IPS-11a (cell line): Measurements from ENCODE around the gene TOR4A.
A peak's percentile ranks its signal among the peaks of the same experiment; 100 is the strongest.
"Not testable (repeated sequence)": the region's sequence is repeated elsewhere in the genome, so short reads cannot be mapped to it uniquely, and the experiment has no call there.

Experiments used
- H3K4me3 ChIP-seq: one replicate; pipeline ENCODE4 v1.5.1; 2013; ENCODE audit warnings: low read depth, low read length, control low read depth

TOR4A gene

DNA sequence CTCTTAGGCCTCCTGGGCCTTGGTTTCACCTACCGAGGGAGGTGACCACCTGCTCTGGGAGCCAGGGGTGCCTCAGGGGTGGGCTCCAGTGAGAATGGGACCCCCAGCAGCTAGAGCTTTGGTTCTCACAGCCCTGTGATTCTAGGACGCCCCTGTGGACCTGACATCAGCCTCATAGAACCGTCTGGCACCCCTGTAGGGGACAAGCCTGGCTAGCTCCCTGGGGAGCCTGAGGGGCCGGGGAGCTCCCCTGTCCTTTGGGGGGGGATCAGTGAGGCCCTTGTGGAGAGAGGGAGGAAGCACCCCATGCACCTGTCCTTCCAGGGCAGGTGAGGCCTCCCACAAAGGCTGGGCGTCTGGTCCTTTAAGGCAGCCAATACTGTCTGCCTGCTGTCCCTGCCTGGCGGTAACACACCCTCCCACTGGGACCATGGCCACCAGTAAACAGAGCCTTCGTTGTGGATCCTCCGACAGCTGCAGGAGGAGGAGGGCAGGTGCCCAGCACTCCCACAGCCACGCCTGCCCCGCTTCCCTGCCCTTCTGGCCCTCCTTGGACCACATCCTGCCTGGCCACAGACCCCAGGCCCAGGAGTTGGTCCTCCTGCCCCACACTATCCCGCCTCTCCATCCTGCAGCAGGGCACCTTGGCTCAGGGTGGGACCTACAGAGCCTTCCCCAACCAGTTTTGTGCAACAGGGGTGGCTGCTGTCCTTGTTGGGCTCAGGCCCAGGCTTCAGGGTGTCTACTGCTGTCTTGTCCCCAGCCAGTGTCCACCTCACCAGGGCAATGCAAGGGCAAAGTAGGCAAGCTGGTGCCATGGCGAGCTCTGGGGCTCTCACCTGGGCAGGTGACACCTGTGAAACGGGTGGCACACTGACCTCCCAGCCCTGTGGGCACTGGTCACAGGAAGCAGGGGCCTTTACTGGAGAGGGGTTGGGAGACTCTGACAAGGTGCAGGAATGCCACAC is 39.5 kb upstream of the TOR4A start:
- no peak overlapping the region for H3K4me3 ChIP-seq

GRCh38 chr9:137239541-137240200 is 37.9 kb upstream of the TOR4A start:
- peak overlapping the region; percentile 69 for H3K4me3 ChIP-seq

GRCh38 chr9:137240318-137240840 is 37.1 kb upstream of the TOR4A start:
- H3K4me3 ChIP-seq: peak overlapping the region; percentile 69

DNA sequence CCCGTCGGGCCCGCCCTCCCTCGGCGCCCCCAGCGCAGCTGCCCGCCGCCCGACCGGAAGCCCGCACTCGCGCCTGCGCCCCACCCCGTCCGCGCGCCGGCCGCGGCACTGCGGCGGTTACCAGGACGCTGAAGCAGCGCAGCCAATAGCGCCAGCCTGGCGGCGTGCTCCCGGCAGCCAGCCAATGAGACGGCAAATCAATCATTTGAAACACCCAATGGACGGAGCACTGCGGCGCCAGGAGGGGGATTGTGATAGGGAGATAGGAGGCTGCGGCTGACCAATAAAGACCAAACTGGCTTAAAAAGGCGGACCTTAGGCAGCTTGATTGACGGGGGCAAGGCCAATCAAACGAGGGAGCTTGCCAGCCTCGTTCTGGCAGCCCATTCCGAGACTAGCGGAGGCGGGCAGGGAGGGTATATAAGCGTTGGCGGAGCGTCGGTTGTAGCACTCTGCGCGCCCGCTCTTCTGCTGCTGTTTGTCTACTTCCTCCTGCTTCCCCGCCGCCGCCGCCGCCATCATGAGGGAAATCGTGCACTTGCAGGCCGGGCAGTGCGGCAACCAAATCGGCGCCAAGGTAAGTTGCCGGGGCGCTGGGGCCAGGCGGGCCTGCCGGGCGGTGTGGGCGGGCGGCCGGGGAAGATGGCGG is 36.6 kb upstream of the TOR4A start, which contains the start of gene TUBB4B:
TSS of gene TUBB4B (plus strand) at position 447 of the 649 bp plus-strand sequence. CDS start at position 521, 74 bp downstream.
- peak within 1 kb of the TSS; percentile 89 for H3K4me3 ChIP-seq

GRCh38 chr9:137241490-137242268 is 35.8 kb upstream of the TOR4A start:
- peak overlapping the region; percentile 89 for H3K4me3 ChIP-seq

GRCh38 chr9:137242269-137243203 is 35.0 kb upstream of the TOR4A start:
- peak overlapping the region; percentile 89 for H3K4me3 ChIP-seq

DNA sequence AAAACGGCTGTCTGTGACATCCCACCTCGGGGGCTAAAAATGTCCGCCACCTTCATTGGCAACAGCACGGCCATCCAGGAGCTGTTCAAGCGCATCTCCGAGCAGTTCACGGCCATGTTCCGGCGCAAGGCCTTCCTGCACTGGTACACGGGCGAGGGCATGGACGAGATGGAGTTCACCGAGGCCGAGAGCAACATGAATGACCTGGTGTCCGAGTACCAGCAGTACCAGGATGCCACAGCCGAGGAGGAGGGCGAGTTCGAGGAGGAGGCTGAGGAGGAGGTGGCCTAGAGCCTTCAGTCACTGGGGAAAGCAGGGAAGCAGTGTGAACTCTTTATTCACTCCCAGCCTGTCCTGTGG is 34.3 kb upstream of the TOR4A start:
- H3K4me3 ChIP-seq: not testable (repeated sequence)

- H3K4me3 ChIP-seq: no peak overlapping the region
Observed at GRCh38 chr9:137243626-137244485, 33.7 kb upstream of the TOR4A start.

DNA sequence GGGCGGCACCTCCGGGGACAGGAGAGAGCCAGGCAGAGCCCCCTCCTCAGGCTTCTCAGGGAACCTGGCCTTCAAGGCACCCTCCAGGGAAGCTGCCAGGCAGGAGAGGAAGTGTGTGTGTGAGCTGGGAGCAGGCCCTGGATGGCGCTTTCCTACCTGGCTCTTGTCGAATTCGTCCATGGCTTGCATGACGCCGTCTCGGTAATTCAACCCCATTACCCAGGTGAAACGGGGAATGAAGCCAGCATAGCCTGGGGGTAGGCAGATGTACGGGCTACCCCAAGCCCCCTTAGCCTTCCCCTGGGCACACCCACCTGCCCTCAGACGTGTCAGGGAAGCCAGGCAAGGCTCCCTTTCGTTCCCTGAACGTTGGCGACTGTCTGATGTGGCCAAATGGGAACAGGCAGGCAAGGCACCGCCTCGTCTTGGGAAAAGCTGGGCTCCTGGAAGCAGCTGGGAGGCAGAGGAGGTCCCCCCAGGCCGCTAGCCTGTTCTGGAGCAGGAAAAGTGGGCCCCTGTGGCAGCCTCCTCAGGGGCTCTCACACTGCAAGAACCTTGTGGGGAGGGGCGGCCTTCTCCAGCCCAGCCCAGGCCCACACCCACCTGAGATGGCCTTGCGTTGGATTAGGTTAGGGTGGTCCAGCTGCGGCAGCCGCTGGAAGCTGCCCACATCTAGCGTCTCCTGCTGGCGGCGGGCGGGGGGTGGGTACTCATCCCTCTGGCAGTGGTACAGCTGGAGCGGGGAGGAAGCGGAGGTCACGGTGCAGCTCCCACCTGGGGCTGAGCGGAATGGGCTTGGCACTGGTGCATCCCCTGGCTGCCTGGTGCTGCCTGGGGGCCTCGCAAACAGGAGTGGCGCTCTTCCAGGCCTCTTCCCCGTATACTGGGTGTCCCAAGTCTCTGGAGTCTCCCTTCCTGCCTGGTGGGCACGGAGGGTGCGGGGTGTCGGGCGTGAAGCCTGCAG is 32.8 kb upstream of the TOR4A start:
- no peak overlapping the region for H3K4me3 ChIP-seq

DNA sequence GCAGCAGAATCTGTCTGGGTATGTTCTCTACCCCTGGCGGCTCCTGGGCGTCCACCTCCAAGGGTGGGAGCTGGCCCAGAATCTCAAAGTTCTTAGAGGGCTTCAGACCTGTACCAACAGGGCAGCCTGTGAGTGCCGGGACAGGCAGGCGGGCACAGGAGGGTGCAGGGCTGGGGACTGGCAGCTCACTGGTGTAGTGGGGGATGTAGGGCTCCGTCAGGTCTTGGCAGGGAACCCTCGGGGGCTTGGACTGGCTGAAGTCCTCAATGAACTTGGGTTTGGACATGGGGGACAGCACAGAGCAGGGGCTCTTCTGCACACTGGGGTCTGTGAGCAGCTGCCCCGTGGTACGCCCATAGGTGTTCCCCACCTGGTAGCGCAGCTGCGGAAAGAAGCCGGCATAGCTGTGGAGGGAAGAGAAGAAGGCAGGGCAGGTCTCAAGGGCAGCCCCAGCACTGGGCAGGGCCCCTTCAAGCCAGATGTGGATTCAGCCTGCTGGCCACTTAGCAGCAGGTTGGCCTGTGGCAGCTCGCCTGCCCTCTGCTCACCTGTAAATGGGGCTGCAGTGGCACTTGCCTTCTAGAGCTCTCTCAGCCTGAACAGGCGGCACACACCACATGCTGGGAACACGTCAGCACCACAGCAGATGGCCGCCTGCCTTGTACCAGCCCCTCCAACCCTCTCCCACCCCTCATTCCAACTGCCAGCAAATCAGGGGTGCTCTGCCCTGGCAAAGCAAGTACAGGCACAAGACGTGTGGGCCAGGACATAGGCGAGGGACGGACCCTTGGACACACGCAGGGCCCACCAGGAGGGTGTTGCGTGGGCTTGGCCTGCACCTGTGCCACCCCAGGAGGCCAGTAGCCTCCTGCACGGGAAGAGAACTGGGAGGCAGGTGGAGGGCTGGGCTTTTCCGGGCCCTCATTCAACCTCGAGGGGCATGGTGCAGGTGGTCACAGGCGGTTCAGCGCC is 31.8 kb upstream of the TOR4A start:
- H3K4me3 ChIP-seq: no peak overlapping the region

DNA sequence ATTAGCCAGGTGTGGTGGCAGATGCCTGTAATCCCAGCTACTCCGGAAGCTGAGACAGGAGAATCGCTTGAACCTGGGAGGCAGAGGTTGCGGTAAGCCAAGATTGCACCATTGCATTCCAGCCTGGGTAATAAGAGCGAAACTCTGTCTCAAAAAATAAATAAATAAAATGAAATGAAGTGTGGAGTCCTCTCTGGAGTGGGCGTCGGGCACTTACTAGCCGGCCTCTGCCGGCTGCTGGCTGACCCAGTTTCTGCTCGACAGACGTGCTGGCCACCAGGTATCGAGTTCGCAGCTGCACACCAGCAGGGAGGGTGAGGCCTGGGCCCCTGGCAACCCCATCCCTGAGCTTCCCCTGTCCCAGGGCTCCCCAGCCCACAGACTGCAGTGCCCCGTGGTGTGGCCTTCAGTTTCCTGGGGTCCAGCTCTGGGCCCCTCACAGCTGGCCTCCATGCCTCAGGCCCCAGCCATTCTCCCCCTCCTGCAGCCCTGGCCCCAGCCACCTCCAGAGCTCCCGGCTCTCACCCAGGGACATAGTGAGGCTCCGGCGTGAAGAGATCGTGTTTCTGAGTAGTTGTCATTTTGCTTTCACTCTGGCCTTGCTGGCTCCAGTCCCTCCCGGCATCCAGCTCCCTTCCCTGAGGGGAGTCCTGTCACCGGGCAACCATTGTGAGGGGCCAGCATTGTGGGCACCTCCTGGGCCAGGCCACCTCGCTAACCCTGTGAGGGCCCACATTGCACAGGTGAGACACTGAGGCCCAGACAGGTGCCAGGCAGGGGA is 30.2 kb upstream of the TOR4A start:
- H3K4me3 ChIP-seq: no peak overlapping the region

- no peak overlapping the region for H3K4me3 ChIP-seq
Observed at GRCh38 chr9:137247916-137248175, 29.7 kb upstream of the TOR4A start.

- no peak overlapping the region for H3K4me3 ChIP-seq
Observed at GRCh38 chr9:137250329-137251193, 27.0 kb upstream of the TOR4A start.

- H3K4me3 ChIP-seq: no peak within 1 kb of the TSS
Observed at GRCh38 chr9:137251194-137251461, 26.4 kb upstream of the TOR4A start, which contains the start of gene STPG3. Gene STPG3 (plus strand): TSS chr9:137251286. CDS start chr9:137251287, 1 bp downstream.
